Activated naive CD4-positive, alpha-beta T cell treated with Interleukin-2 at 50 U/mL for 16 hours (primary cell): ENCODE data around the gene SYNE2.
"Not testable (repeated sequence)": the region's sequence is repeated elsewhere in the genome, so short reads cannot be mapped to it uniquely, and the experiment has no call there.

ENCODE experiments used
- DNase-seq: peaks from one replicate; pipeline ENCODE4 v3.0.0-alpha.2; 2020

SYNE2 gene

DNA sequence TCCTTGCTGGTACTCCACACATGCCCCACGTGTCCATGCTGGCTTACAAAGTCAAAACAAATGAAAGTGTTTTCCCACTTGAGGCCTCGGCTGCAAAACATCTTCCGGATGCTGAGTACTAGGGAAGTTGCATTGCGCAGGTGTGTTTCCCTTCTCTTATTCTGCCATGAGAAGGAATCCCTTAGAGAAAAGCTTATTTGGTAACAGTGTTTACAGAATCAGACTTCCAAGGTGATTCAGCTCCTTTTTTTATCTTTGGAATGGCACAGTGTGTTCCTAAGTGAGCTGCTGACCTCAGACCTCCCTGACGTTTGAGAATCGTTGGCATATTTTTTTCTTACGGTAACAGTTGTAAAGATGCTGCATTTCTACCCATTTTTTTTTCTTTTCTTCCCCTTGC, 230.0 kb downstream of the SYNE2 start:
- no peak for DNase-seq

DNA sequence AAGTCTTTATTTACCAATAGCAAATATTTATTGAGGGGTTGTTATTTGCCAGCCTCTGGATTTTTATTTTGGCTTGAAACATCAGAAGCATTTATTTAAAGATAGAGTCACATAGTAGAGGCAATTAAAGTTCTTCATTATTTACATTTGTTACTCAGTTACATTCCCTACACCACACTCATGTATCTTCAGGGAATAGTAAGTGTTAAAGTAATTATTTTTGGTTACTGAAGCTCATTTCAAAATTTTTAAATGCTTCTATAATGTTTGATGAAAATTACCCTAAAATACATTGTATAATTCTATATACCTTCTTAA, 235.8 kb downstream of the SYNE2 start:
- no peak for DNase-seq

DNA sequence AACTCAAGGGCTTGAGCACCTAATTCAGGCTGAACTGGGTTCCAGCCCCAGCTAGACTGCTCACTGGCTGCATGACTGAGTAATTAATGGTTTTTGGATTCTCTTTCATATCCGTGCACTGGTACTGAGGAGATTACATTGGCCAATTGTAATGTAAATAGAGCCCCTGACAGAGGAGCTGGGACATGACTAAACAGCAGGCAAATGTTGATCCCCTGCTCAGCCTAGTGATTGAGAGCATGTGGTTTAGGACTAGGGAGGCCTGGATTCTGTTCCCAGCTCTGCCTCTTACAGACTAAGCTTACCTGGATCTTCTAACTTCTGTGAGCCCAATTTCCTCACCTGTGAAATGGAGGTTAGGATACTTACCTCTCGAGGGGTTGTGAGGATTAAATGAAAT, 237.1 kb downstream of the SYNE2 start:
- DNase-seq = no peak

DNA sequence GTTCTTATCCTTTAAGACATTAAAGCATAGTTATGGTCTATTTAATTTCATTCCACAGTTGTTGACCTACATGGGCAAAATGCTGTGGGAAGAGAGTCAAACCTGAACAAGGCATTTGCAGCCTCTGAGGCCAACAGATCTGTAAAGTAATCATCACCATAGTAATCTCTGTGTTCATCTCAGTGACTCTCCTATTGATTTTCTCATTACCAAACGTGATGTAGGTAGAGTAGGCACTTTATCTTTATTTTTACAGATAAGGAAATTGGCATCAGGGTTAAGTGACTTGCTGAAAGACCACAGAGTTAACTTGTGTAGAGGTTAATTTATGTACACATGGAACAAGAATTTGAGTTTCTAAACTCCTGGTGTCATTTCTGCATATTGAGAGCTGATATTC, 238.4 kb downstream of the SYNE2 start:
- DNase-seq = no peak

DNA sequence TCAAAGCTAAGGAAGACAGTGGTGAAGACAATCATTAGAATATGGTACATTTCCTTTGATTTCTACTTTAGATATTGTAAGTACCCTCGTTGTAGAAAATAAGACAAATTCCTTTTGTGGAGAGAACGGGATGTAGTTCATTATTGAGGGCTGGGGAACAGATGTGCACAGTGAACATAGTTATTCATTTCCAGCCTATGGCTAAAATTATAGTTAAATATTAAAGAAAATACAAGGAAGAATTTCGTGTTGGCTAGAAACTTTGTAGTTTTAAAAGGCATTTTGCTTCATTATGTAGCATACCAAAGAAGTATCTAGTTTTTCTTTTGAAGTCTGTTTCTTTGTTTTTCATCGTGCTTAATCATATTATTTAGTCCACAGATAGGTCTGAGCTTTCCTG, 239.5 kb downstream of the SYNE2 start:
- DNase-seq = no peak

DNA sequence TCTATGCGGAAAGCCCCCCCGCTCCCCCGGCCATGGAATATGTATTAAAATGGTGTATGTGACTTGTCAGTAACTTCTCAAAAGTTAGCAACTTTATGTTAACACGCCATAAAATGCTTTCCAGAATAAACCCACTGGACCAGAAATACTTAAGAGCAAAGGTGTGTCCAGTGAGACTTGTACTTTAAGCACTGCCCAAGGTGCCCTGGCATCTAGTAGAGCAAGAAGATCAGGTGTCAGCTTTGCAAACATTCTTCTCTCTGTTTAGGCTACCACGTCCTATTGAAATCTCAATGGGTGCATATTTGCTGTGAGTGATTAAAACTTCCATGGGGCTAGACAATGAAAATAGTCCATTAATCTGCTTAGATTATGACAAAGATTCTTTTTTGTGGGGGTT, 240.1 kb downstream of the SYNE2 start:
- DNase-seq = no peak

DNA sequence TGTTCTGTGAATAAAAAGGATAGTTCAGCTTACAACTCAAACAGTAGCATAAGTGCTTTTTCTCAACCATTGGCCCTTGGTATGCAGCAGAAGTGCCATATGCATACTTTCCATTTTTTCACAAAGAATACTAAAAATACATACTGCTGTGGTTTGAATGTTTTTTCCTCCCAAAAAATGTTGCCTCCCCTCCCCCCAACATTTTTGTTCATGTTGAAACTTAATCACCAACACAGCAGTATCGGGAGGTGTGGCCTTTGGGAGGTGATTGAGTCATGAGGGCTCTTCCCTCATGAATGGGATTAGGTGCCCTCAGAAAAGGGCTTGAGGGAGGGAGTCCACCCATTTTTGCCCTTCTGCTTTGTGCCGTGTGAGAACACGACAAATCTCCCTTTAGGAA, 242.8 kb downstream of the SYNE2 start:
- DNase-seq = no peak

DNA sequence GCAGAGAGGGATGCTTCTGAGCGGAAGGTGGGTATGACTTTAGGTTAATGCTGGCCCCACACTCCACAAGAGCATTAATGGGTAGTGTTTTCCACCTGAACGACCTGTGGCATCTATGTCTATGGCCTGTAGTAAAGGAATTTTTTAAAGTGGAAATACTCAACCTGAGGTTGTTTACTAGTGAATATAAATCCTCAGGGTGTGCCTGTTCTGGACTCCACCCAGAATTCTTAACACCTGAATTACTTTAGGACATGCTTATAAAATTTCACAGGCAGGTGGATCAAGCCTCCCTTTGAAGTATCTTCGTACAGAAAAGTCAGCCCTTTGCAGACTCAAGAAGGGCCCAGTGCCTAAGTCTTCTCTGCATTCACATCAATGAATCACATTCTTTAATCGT, 245.3 kb downstream of the SYNE2 start:
- DNase-seq = no peak

DNA sequence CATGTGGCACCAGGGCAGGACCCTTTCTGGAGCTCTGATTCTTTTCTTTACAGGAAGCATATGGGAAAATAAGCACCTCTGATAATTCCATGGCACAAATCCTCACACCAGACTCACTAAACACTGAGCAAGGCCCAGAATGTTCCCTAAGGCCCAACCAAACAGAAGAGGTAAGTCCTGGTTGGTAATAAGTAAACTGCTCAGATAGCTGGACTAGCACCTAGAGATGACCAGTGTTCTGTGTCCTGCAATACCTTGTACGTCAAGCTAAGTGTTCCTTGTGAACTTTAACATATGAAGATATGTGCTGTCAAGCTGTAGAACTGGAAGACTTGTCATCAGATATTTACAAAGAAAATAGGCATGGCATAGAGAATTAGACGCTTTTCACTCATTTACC, 254.6 kb downstream of the SYNE2 start:
- DNase-seq = no peak

DNA sequence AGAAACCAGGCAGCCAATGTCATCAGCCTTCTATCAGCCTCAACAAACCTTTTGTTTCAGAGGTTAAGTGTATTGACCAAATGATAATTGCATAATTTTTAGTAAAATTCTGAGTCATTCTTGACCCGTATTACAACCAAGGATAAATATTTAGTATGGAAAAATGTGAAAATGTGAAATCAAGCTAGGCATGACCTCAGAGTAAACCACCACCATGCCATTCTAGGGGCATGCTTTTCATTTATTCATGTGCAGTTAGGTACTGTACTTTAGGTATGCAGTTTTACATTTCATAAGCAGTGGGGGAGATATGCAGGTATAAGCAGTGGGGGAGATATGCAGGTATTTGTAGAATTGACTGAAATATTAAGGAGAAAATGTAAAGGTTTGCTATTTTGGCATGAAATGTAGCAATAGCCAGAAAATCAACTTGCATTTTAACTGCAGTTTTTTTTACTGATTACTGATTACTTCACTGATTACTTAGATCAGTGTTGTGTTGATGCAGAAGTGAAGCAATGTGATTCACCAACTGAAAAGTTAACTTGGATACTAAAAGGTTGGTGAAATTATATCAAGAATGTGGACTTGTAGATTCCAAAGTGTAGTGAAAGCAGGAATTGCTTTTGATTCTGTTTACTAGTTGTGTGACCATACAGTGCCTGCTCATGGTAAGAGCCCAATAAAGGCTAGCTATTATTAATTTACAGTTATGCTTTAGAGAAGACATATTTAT, 257.2 kb downstream of the SYNE2 start:
- DNase-seq = no peak

DNA sequence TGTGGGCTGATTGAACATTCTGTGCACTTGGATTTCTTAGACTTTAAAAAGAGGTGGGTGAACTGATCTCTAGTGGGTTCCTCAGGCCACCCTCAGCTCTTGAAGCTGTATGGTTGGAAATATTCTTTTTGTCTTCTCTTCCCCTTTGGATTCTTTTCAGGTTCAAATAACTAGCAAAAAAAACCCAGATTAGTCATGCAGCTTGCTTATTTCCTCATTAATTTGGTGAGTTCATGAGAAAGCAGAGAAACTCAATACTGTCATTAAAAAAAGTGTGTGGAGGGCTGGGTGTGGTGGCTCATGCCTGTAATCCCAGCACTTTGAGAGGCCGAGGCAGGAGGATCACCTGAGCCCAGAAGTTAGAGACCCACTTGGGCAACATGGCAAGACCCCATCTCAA, 258.0 kb downstream of the SYNE2 start:
- no peak for DNase-seq

DNA sequence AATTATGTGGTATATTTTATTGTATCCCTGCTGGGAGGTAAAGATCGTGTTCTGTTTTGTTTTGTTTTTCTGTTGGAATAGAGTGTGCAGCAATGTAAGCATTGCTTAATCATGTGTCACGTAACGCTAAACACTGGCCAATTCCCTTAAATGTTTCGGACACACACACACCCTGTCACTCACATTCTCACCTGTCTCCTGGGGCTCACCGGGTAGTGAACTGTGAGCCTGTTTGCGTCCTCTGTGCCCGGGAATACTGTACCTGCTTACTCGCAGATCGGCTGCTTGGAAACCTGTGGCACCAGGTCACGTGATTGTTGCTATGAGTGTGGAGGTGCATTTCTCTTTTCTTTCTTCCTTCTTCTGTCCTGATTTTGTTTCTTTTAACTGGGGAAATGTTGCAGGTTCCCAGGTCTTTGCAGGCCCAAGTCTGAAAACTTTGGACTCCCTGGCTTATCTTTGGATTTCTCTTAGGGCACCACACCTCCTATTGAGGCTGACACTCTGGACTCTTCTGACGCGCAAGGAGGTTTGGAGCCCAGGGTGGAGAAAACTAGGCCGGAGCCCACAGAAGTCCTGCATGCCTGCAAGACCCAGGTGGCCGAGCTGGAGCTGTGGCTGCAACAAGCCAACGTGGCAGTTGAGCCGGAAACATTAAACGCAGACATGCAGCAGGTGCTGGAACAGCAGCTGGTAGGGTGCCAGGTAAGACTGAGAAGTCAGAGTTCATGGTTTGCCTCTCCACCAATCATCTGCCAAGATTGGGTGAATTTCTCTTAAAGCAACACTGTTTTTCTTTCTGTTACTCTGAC, 260.3 kb downstream of the SYNE2 start:
- no peak for DNase-seq

DNA sequence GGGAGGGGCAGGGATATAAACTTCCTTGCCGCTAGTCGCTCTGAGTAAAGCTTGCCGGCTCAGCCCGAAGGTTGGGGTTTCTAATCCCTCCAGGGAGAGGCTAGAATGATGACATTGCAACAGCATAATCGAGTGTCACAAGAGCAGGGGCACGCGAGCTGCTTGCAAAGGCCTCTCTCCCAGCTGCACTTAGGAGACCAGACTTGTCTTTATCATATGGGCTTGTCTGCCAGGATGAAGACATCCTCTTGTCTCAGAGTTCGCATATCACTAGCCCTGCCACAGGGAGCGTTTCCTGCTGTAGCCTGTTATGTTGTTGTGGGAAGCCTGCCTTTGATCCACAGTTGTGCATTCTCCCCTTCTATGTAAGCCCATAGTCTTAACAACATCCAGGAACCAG, 261.4 kb downstream of the SYNE2 start:
- DNase-seq = no peak

DNA sequence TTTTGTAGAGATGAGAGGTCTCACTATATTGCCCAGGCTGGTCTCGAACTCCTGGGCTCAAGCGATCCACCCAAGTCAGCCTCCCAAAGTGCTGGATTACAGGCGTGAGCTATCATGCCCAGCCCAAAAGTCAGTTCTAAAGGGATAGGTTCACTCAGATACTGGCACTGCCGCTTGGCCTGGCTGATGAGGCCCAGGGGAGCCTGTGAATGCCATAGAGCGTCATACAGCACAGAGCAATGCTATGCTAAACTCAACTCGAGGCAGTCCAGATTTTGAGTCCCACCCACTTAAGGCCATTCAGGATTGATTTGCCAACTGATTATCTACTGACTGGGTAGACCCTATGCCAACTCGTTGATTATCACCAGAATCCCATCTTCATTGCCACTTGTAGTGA, 262.0 kb downstream of the SYNE2 start:
- DNase-seq = no peak

DNA sequence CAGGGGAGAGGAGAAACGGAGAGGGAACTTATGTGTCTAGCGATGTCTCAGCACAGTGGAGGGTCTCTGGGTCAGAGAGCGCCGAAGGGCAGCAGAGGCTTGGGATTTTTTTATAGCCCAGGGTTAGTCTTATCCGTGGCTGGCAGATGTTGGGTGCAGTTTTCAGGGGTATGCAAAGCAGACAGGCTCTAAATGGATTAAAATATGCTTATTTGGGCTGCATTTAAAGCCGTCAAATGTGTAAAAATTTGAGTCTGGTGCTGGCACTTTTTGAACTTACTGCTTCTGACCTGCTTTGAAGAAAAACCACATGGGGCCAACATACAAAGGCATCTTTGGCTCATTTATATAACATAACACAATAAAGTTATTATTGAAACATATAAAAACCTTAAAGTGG, 262.6 kb downstream of the SYNE2 start:
- no peak for DNase-seq

DNA sequence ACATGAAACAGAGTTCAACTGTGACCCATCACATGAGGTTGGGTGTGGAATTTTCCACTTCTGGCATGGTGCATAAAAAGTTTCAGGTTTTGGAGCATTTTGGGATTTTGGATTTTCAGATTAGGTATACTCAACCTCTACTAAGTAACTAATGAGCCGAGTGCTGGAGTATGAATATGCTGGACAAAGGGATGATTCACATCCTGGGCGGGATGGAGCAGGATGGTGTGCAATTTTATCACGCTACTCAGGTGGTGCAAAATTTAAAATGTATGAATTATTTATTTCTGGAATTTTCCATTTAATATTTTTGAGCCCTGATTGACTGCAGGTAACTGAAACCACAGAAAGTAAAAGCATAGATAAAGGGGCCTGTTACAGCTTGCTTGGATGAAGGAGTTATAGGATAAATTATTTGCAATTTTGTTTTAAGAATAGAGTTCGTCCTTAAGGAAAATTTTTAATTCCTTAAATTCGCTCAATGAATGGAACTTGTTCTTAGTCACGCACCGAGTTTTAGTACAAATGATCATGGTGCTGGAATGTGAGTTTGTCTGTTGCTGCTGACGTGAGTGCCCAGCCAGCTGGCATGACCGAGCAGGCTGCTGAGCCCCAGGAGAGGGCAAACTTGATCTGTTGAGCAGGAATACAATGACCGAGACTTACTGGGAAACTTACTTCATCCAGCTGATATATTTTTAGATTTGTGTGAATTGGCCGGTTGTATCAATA, 265.0 kb downstream of the SYNE2 start:
- DNase-seq = no peak

DNA sequence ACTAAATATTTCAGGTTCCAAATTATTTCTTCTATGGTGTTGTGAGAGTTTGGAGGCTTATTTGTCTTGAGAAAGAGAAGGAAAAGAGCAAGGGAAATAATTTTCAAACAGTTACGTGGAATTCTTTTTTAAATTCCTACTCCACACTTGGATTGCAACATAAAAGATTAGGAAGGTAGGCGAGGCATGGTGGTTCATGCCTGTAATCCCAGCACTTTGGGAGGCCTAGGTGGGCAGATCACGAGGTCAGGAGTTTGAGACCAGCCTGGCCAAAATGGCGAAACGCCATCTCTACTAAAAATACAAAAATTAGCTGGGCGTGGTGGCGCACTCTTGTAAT, 265.6 kb downstream of the SYNE2 start:
- not testable (repeated sequence) for DNase-seq

DNA sequence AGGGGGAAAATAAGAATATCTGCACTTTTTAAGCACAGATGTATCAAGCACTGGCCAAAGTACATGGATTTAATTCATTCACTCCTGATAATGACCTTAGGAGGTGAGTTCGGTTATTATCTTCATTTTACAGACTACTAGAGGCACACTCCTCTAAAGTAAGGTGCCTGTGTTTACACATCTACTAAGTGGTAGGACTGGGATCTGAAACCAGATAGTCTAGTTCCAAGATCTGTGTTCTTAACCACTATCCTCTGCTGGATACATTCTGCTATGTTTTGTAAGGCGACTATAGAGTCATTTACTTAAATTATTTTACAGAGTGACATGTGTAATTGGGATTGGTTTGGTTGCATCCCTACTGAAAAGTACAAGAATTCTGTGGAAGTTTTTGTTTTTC, 266.1 kb downstream of the SYNE2 start:
- DNase-seq = no peak

DNA sequence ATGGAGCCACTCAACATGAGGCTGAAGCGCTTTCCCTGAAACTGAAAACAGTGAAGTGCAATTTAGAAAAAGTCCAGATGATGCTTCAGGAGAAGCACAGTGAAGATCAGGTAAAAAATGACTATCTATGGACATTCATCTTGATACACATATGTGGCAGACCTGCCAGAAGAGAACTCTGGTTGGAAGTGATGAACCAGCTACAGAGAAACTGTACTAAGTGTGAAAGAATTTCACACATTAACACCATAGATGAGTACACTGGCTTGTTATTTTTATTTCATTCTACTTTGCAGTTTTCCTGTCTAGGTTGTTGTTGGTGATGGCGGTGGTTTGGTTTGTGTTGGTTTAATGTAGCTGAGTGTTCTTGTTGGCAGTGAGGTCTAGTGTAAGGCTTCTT, 266.7 kb downstream of the SYNE2 start:
- no peak for DNase-seq

DNA sequence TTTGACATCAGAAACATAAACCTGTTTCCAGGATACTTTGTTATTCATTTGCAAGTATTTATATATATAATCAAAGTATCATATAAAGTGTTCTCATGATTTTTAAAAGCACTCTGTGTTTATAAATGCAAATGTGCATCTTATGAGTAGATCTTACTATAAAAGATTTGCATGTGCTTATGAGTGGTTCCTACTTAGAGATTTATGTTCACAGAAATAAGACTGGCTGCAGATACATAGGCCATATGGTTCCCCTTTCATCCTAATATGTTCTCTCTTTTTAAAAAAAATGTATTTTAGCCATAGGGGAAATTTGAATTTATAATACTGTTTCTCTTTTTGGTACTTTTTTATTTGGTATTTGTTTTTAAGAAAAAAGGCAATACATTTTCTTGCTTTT, 267.2 kb downstream of the SYNE2 start:
- no peak for DNase-seq

DNA sequence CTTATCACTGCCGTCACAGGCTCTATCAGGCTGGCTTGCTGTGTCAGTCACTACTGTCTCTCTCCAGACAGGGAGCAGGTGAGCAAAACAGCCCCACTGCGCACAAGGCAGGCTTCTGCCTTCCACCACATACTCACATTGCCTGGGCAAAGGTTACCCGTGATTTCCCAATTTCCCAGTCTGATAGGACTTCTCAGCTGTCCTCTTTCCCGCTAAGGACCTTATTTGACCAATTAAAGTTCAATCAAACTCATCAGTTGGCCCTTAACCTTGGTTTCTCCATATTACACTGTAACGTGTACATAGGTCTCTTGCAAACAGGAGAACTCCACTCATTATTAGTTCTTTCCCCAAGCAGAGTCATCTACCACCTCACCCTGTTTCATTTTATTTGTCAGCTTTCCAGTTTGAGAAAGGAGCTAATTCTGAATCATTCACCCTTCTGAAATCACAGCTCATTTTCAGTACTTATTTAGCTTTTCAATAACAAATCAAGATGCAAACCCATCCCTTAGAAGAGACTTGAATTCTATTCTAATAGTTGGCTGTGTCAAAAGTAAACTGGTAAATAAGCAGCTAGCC, 270.5 kb downstream of the SYNE2 start:
- no peak for DNase-seq

DNA sequence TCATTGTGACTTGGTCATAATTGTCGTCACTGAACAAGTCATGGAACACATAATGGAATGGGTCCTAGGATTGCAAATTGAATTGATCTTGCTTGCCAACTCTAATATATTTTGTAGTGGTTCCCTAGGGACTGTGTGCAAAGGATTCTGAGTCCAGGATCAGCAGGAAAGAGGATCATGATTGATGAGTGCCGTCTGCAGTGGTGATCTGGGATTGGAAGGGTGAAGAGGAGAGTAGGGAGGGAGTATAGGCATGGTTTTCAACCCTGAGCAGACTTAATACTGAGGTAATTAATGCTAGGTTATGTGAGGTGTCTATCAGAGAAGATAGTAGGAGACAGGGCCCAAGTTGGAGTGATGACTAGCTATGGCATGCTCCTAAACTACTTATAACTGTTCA, 272.5 kb downstream of the SYNE2 start:
- DNase-seq = no peak

DNA sequence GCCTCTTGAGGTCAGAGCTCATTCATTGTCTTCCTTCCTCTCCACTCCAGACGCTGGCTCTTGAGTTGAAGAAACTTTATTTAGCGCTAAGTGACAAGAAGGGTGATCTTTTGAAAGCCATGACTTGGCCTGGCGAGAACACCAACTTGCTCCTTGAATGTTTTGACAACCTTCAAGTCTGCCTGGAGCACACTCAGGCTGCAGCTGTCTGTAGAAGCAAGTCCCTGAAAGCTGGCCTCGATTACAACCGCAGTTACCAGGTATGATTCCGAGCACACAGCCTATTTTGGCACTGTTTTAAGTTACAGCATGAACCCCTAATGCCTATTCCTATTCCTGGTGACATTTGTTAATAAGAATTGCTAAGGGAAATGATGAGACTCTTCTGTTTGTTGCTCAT, 273.7 kb downstream of the SYNE2 start:
- no peak for DNase-seq
